ENCODE measurements around the gene TNS1.

TNS1 gene

GRCh38 chr2:217938036-217938435 lies 64.8 kb downstream of the TNS1 start:
- Histone ChIP-seq H4K20me1 (ENCODE audit: insufficient read depth) (no peaks in the 10 kb centered on the region), H3K9ac (no peak overlapping the region), H2AFZ (ENCODE audit: low read depth) (no peak overlapping the region), H3K36me3 (ENCODE audit: insufficient read depth) (no peaks in the 10 kb centered on the region), H3K79me2 (ENCODE audit: insufficient read depth, low read depth) (no peaks in the 10 kb centered on the region), H3K27me3 (ENCODE audit: insufficient read depth, low read depth) (no peaks in the 10 kb centered on the region), H3K4me1 (ENCODE audit: low read depth, poor library complexity, severe bottlenecking) (no peaks in the 10 kb centered on the region), H3K4me2 (no peak overlapping the region), H3K4me3 (IDR thresholded peaks at IDR 0.05; ENCODE audit: insufficient read depth, low read depth, low read length) (no peak overlapping the region), H3K27ac (no peak overlapping the region)
- no peak for TF ChIP-seq CTCF (conservative IDR thresholded peaks at IDR 0.05; ENCODE audit: low read depth, low read length)

- H3K4me2 ChIP-seq, result no peak overlapping the region
- no peaks in the 10 kb centered on the region for H3K36me3 ChIP-seq (ENCODE audit: insufficient read depth)
- no peaks in the 10 kb centered on the region for H3K4me1 ChIP-seq (ENCODE audit: low read depth, poor library complexity, severe bottlenecking)
- no peaks in the 10 kb centered on the region for H3K27me3 ChIP-seq (ENCODE audit: insufficient read depth, low read depth)
- H2AFZ ChIP-seq (ENCODE audit: low read depth), result no peak overlapping the region
- no peak overlapping the region for H3K4me3 ChIP-seq (IDR thresholded peaks at IDR 0.05; ENCODE audit: insufficient read depth, low read depth, low read length)
- no peak overlapping the region for H3K27ac ChIP-seq
- H4K20me1 ChIP-seq (ENCODE audit: insufficient read depth), result no peaks in the 10 kb centered on the region
- H3K9ac ChIP-seq, result no peak overlapping the region
- H3K79me2 ChIP-seq (ENCODE audit: insufficient read depth, low read depth), result no peaks in the 10 kb centered on the region
- no peak for TF ChIP-seq CTCF (conservative IDR thresholded peaks at IDR 0.05; ENCODE audit: low read depth, low read length)
These were observed 65.3 kb downstream of the TNS1 start for GRCh38 chr2:217937446-217937845.

- Histone ChIP-seq H3K4me3 (IDR thresholded peaks at IDR 0.05; ENCODE audit: insufficient read depth, low read depth, low read length) (no peak overlapping the region), H3K27me3 (ENCODE audit: insufficient read depth, low read depth) (no peaks in the 10 kb centered on the region), H3K27ac (no peak overlapping the region), H3K4me1 (ENCODE audit: low read depth, poor library complexity, severe bottlenecking) (no peaks in the 10 kb centered on the region), H3K9ac (no peak overlapping the region), H4K20me1 (ENCODE audit: insufficient read depth) (no peaks in the 10 kb centered on the region), H2AFZ (ENCODE audit: low read depth) (no peak overlapping the region), H3K79me2 (ENCODE audit: insufficient read depth, low read depth) (no peaks in the 10 kb centered on the region), H3K36me3 (ENCODE audit: insufficient read depth) (no peaks in the 10 kb centered on the region), H3K4me2 (no peak overlapping the region)
- no peak for TF ChIP-seq CTCF (conservative IDR thresholded peaks at IDR 0.05; ENCODE audit: low read depth, low read length)
These were observed 65.8 kb downstream of the TNS1 start for GRCh38 chr2:217936952-217937351.

- H2AFZ ChIP-seq (ENCODE audit: low read depth), result no peak overlapping the region
- no peak for TF ChIP-seq CTCF (conservative IDR thresholded peaks at IDR 0.05; ENCODE audit: low read depth, low read length)
- H3K4me1 ChIP-seq (ENCODE audit: low read depth, poor library complexity, severe bottlenecking), result no peaks in the 10 kb centered on the region
- H3K27me3 ChIP-seq (ENCODE audit: insufficient read depth, low read depth), result no peaks in the 10 kb centered on the region
- no peak overlapping the region for H3K9ac ChIP-seq
- no peaks in the 10 kb centered on the region for H4K20me1 ChIP-seq (ENCODE audit: insufficient read depth)
- no peak overlapping the region for H3K4me3 ChIP-seq (IDR thresholded peaks at IDR 0.05; ENCODE audit: insufficient read depth, low read depth, low read length)
- no peaks in the 10 kb centered on the region for H3K36me3 ChIP-seq (ENCODE audit: insufficient read depth)
- no peaks in the 10 kb centered on the region for H3K79me2 ChIP-seq (ENCODE audit: insufficient read depth, low read depth)
- no peak overlapping the region for H3K4me2 ChIP-seq
- H3K27ac ChIP-seq, result no peak overlapping the region
These were observed 66.7 kb downstream of the TNS1 start for GRCh38 chr2:217935901-217936684.

Measured in KMS-11 (cell line).